Measurements from ENCODE around the gene MAML2.

DNA sequence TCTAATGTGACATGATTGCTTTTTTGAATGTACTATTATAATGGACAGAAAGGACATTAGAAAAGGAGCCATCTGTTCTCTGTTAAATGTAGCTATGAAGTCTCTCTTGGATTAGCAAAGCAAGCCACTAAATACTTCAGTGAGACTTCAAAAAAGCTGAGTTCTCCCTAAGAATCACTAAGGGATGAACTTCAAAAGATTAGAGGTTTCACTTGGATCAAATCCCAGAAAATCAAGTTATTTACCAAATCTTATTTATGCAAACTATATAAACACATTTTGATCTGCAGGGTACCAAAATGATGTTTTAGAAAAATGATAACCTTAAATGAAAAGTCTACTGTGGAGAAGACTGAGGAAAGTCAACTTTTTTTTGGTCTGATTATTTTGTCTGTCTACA lies 337.0 kb downstream of the MAML2 start:
- TF ChIP-seq POLR2AphosphoS5 (IDR thresholded peaks at IDR 0.05; ENCODE audit: low read depth, low read length): no peak
- TF ChIP-seq, protein P1, sequence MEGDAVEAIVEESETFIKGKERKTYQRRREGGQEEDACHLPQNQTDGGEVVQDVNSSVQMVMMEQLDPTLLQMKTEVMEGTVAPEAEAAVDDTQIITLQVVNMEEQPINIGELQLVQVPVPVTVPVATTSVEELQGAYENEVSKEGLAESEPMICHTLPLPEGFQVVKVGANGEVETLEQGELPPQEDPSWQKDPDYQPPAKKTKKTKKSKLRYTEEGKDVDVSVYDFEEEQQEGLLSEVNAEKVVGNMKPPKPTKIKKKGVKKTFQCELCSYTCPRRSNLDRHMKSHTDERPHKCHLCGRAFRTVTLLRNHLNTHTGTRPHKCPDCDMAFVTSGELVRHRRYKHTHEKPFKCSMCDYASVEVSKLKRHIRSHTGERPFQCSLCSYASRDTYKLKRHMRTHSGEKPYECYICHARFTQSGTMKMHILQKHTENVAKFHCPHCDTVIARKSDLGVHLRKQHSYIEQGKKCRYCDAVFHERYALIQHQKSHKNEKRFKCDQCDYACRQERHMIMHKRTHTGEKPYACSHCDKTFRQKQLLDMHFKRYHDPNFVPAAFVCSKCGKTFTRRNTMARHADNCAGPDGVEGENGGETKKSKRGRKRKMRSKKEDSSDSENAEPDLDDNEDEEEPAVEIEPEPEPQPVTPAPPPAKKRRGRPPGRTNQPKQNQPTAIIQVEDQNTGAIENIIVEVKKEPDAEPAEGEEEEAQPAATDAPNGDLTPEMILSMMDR (IDR thresholded peaks at IDR 0.05): no peak
- TF ChIP-seq TAF1 (IDR thresholded peaks at IDR 0.05; ENCODE audit: borderline replicate concordance, low read depth, low read length): no peak
- no peak for TF ChIP-seq GABPA (IDR thresholded peaks at IDR 0.05; ENCODE audit: low read depth)
- TF ChIP-seq EP300 (IDR thresholded peaks at IDR 0.05; ENCODE audit: borderline replicate concordance in 1 of 2, low read depth in 1 of 2, low read length in 1 of 2): no peak
- TF ChIP-seq, protein P2, sequence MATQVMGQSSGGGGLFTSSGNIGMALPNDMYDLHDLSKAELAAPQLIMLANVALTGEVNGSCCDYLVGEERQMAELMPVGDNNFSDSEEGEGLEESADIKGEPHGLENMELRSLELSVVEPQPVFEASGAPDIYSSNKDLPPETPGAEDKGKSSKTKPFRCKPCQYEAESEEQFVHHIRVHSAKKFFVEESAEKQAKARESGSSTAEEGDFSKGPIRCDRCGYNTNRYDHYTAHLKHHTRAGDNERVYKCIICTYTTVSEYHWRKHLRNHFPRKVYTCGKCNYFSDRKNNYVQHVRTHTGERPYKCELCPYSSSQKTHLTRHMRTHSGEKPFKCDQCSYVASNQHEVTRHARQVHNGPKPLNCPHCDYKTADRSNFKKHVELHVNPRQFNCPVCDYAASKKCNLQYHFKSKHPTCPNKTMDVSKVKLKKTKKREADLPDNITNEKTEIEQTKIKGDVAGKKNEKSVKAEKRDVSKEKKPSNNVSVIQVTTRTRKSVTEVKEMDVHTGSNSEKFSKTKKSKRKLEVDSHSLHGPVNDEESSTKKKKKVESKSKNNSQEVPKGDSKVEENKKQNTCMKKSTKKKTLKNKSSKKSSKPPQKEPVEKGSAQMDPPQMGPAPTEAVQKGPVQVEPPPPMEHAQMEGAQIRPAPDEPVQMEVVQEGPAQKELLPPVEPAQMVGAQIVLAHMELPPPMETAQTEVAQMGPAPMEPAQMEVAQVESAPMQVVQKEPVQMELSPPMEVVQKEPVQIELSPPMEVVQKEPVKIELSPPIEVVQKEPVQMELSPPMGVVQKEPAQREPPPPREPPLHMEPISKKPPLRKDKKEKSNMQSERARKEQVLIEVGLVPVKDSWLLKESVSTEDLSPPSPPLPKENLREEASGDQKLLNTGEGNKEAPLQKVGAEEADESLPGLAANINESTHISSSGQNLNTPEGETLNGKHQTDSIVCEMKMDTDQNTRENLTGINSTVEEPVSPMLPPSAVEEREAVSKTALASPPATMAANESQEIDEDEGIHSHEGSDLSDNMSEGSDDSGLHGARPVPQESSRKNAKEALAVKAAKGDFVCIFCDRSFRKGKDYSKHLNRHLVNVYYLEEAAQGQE (IDR thresholded peaks at IDR 0.05; ENCODE audit: low read depth, low read length): no peak
- TF ChIP-seq, protein P3, sequence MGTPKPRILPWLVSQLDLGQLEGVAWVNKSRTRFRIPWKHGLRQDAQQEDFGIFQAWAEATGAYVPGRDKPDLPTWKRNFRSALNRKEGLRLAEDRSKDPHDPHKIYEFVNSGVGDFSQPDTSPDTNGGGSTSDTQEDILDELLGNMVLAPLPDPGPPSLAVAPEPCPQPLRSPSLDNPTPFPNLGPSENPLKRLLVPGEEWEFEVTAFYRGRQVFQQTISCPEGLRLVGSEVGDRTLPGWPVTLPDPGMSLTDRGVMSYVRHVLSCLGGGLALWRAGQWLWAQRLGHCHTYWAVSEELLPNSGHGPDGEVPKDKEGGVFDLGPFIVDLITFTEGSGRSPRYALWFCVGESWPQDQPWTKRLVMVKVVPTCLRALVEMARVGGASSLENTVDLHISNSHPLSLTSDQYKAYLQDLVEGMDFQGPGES (IDR thresholded peaks at IDR 0.05; ENCODE audit: low read depth, low read length): no peak
- TF ChIP-seq, protein P4, sequence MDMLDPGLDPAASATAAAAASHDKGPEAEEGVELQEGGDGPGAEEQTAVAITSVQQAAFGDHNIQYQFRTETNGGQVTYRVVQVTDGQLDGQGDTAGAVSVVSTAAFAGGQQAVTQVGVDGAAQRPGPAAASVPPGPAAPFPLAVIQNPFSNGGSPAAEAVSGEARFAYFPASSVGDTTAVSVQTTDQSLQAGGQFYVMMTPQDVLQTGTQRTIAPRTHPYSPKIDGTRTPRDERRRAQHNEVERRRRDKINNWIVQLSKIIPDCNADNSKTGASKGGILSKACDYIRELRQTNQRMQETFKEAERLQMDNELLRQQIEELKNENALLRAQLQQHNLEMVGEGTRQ (IDR thresholded peaks at IDR 0.05; ENCODE audit: borderline replicate concordance, low read depth, low read length): no peak

Measured in SK-N-SH (cell line).